GM06990 (cell line): ENCODE results near the gene UFSP2.

Experiments used
- DNase-seq: peaks from one replicate; pipeline ENCODE4 v3.0.0-alpha.2; 2011; ENCODE audit not compliant: insufficient read length; ENCODE audit errors: extremely low read depth
- H3K27me3 ChIP-seq: replicated peaks from 2 replicates; pipeline ENCODE4 v1.6.0; 2011; ENCODE audit warnings: low read length; ENCODE audit not compliant: control insufficient read depth, insufficient read depth
- H3K36me3 ChIP-seq: 2 replicates; pipeline ENCODE4 v1.5.1; 2011; ENCODE audit warnings: low read length; ENCODE audit not compliant: control insufficient read depth, insufficient read depth
- H3K4me3 ChIP-seq: replicated peaks from 2 replicates; pipeline ENCODE4 v1.5.1; 2011; ENCODE audit warnings: low read depth, mild to moderate bottlenecking, control low read depth, low read length
- TF ChIP-seq, protein P1 (sequence below): IDR thresholded peaks from 2 replicates; pipeline ENCODE4 v1.5.1; 2011; ENCODE audit warnings: low read length, control low read depth, mild to moderate bottlenecking, inconsistent platforms; ENCODE audit not compliant: insufficient read depth, poor library complexity, severe bottlenecking

UFSP2 gene

GRCh38 chr4:185396724-185397385, 28.9 kb downstream of the UFSP2 start, which contains the start of gene ANKRD37:
TSS of gene ANKRD37 (plus strand) at chr4:185396841. CDS start at chr4:185396924, 83 bp downstream.
- Histone ChIP-seq H3K36me3 (peaks cover 1% of the 10 kb centered on the region), H3K4me3 (peak within 1 kb of the TSS; percentile 84), H3K27me3 (no peaks in the 10 kb centered on the region)
- DNase-seq: no peak
- TF ChIP-seq, protein P1, sequence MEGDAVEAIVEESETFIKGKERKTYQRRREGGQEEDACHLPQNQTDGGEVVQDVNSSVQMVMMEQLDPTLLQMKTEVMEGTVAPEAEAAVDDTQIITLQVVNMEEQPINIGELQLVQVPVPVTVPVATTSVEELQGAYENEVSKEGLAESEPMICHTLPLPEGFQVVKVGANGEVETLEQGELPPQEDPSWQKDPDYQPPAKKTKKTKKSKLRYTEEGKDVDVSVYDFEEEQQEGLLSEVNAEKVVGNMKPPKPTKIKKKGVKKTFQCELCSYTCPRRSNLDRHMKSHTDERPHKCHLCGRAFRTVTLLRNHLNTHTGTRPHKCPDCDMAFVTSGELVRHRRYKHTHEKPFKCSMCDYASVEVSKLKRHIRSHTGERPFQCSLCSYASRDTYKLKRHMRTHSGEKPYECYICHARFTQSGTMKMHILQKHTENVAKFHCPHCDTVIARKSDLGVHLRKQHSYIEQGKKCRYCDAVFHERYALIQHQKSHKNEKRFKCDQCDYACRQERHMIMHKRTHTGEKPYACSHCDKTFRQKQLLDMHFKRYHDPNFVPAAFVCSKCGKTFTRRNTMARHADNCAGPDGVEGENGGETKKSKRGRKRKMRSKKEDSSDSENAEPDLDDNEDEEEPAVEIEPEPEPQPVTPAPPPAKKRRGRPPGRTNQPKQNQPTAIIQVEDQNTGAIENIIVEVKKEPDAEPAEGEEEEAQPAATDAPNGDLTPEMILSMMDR: no peak

- Histone ChIP-seq H3K4me3 (peak overlapping the region; percentile 84), H3K36me3 (no peaks in the 10 kb centered on the region; the same call in 1 of the 2 replicates), H3K27me3 (no peaks in the 10 kb centered on the region)
- peak; percentile 100 for DNase-seq
- TF ChIP-seq, protein P1: no peak
Observed at GRCh38 chr4:185395956-185396723, 29.6 kb downstream of the UFSP2 start.

GRCh38 chr4:185395238-185395955, 30.4 kb downstream of the UFSP2 start, which contains the start of gene LRP2BP:
TSS of gene LRP2BP (minus strand) at chr4:185395924. CDS start at chr4:185378186, 17,738 bp downstream.
- DNase-seq: no peak
- Histone ChIP-seq H3K4me3 (peak within 1 kb of the TSS; percentile 84), H3K36me3 (no peaks in the 10 kb centered on the region), H3K27me3 (no peaks in the 10 kb centered on the region)
- TF ChIP-seq, protein P1: no peak

GRCh38 chr4:185394568-185395237, 31.1 kb downstream of the UFSP2 start:
- H3K4me3 ChIP-seq: peak overlapping the region; percentile 84

DNA sequence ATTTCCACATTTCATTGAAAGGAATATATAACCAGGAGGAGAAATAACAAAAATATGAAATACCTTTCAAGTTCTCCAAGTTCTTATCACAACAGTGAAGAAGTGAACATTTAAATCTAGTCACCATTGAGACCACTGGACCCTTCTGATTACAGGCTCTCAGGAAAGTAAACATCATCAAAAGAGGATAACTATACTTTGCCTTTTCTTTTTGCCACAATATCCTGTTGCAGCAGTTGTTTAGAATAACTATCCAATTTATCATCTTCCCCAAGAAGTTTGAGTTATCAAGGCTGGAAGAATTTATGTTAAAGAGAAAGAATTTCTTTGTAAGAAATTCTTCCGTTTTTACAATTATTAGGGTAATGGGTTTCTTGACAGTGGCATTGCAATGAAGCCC, 33.6 kb downstream of the UFSP2 start:
- Histone ChIP-seq H3K27me3 (no peaks in the 10 kb centered on the region), H3K4me3 (no peak overlapping the region), H3K36me3 (no peaks in the 10 kb centered on the region)
- TF ChIP-seq, protein P1: no peak
- DNase-seq: no peak

More at GRCh38 chr4:185394568-185395237, 31.1 kb downstream of the UFSP2 start:
- DNase-seq: no peak
- TF ChIP-seq, protein P1: no peak
- Histone ChIP-seq H3K36me3 (no peaks in the 10 kb centered on the region), H3K27me3 (no peaks in the 10 kb centered on the region)
